ENCODE results near the gene CFAP92.

The CFAP92 gene

DNA sequence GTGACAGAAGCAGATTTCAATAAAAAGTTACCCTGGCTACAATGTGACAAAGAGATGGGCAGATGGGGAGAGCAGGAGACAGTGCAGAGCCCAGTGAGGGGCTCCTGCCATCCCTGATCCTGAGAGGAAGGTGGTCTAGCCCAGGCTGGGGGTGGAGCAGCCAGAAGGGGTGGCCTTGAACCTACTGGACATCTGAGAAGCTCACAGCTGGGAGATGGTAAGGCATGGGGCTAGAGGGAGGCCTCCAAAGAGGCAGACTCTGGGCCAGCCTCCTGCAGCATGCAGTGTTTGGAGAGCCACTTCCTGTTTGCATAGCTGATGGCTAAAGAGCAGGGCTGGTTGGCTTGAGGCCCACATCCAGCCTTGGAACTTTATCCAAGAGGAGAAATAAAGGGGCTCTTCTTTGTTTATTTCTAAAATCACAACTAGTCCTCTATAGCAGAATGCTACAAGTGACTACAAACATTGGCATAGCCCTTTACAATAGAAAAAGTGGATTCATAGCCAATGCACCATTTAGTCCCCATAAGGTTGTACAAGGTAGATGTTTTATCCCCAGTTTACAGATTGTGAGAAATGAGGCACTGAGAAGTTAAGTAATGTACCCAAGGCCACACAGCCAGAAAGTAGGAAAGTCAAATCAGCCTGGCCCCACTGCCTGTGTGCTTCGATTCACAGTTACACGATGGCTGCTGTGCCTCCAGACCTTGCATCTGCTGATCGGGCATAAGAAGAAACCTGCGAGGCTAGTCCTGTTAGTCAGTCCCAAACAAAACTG lies 11.8 kb upstream of the CFAP92 start:
- DNase-seq (ENCODE audit: low read depth, low spot score): no peak

DNA sequence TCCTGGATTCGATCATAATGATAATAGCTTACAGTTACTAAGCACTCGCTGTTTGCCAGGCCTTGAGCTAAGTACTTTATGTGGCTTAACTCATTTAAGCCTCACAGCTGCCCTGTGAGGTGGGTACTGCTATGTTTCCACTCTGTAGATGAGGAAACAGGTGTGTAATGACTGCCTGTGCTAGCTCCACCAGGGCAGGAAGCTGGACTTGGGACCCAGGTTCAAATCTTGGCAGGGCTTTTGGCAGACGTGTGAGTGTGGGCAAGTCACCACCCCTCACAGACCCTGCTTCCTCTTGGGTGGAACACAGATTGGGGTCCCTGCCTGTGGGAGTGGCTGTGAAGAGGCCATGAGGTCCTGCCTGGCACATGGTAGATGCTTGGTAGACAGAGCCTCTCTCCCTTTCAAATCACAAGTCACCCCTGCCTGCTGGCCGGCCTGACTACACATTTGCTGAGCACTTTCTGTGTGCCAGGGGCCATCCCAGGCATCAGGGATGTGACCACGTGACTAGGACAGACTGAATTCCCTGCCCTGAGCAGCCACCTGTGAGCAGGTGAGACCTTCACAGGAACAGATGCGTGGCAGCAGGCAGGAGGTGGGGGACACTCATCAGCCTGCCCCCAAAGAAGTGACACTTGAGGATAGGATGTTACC lies 10.9 kb upstream of the CFAP92 start:
- DNase-seq (ENCODE audit: low read depth, low spot score): no peak

DNA sequence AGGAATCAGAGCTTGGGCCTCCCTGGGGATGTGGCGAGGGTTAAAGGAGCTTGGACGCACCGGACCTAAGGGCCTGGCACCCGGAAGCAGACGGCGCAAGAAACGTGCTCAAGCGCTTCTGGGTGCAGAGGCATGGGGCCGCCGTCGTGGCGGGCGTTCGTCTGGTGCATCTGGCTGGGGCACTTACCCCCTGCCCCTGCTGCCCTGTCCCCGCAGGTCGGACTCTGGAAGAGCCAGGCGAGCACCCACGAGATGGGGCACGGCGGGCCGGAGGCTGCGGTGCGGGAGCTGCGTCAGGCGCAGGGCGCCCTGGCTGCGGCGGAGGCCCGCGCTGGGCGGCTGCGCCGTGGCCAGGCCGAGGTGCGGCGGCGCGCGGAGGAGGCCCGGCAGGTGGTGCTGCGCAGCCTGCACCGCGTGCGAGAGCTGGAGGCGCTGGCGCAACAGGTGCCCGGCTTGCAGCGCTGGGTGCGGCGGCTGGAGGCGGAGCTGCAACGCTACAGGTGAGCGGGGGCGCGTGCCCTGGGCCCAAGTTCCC lies 9.8 kb upstream of the CFAP92 start:
- peak; percentile 23 for DNase-seq (ENCODE audit: low read depth, low spot score)

DNA sequence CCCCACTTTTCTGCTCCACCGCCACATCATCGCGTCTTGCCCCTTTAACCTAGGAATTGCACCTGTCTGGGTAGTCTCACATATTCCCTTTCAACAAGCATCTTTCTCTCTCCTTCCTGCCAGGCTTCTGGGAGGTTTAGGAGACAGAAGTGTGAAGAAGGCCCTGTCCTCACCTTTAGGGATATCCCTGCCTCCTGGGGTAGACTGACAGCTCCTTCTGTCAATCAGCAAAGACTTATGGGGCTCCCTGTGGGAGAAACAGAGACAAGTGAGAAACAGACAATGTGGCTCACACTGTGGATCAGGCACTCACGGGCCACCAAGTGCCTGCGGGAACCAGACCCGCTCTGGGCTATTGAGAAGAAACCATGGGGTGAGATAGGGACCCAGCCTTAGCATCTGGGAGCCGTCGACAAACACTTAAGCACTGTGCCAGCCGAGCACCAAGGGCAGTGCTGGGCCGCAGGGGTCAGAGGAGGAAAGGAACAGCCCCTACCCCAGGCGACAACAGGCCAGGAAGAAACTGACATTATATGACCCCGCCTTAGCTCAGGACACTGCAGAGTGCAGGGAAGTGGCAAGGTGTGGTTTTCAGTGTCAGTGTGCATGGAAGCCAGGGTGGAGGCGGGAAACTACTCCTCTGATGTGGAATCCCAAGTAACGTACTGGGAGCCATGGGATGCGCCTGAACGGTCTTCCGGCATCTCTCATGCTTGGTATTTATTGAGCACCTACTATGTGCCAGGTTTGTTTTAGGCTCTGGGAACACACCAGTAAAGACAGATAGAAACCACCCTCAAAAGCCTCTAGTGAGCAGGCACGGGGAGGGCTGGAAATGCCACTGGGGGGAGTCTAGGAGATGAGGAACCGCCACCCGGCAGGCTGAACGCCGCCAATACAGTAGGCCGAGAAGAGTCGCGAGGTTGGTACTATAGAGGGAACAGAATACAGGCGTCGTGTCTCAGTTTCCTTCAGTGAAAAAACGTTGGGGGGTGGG lies 9.0 kb upstream of the CFAP92 start:
- no peak for DNase-seq (ENCODE audit: low read depth, low spot score)

DNA sequence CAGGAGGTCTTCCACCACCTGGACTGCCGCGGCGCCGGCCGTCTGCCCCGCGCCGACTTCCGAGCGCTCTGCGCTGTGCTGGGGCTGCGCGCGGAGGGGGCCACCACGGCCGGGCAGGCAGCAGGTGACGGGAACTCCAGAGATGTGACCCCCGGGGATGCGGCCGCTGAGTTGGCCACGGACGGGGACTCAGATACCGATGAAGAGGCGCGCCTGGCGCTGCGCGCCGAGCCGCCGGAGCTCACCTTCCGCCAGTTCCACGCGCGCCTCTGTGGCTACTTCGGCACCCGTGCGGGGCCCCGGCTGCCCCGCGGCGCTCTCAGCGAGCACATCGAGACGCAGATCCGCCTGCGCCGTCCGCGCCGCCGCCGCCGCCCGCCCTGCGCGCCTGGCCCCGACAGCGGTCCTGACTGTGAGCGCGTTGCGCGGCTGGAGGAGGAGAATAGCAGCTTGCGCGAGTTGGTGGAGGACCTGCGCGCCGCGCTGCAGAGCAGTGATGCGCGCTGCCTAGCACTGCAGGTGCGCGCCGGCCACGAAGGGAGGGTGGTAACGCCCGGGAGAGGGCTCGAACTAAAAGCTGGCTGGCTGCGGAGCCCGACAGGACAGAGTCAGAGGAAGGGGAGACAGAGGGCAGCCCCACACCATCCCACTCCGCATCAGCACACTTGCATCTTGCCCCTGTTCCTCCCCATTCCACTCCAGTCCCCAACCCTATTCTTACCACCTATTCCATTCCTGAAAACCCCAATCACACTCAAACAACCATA lies 8.1 kb upstream of the CFAP92 start:
- DNase-seq (ENCODE audit: low read depth, low spot score): peak; percentile 43

DNA sequence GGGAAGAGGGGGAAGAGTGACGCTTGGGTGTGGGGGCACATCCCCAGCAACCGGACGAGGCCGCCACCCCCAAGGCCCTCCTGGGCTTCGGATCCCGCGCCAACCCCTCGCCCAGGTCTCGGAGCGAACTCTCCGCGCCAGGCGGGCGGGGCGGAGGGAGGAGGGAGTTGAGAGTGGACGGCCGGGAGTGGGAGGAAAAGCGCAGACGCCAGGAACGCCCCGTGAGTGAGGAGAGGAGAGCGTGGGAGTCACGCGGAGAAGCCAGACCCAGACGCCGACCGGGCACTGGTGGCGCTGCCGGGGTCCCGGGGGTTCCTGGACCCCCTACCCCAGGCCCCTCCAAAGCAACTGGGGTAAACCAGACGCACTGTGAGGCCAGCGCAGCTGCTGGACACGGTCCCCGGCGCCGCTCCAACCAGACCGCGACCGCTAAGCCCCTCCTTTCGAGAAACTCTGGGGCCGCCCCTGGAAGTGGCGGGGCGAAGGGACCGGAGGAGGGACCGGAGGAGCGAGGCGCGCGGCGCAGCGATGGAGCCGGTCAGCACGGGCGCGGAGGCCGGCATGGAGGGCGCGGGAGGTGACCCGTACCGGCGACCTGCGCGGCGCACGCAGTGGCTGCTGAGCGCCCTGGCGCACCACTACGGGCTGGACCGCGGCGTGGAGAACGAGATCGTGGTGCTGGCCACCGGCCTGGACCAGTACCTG lies 7.4 kb upstream of the CFAP92 start, which contains the start of gene EFCC1:
EFCC1 (plus strand) TSS at position 204 of the 705 bp plus-strand sequence; CDS start at position 529, 325 bp downstream.
- peak; percentile 32 for DNase-seq (ENCODE audit: low read depth, low spot score)

DNA sequence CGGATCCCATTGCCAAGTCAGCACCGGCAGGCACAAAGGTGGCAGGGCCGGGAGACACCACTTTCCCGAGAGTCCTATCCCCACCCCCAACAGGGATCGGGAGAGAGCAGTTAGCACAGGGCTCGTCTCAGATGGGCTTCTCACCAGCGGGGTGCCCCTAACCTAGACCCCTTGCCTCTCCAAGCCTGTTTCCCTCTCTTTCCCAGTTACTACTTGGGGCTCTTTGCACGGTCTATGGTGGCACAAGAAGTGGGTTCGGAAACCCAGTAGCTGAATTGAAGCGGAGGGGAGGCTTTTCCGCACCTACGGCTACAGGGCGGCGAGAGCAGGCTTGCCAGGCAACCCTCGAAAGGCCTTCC lies 6.8 kb upstream of the CFAP92 start:
- DNase-seq (ENCODE audit: low read depth, low spot score): no peak

DNA sequence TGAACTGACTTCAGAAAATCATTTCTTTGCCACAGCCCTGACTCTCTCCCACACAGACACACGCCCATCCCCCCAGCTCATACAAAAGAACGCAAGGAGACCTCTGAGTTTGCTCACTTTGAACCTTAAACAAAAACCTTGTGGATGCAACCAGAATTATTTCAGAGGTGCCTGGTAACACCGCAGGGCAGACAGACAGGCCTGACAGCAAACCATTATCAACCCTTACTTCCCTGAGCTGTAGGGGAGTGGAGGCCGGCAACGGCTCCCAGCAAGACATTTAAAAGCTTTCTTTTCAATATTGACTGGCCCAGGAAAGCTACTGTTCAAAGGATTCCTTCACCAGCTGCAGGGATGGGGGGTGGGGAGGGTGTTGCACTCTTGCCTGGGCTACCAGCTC lies 5.2 kb upstream of the CFAP92 start:
- DNase-seq (ENCODE audit: low read depth, low spot score): no peak

DNA sequence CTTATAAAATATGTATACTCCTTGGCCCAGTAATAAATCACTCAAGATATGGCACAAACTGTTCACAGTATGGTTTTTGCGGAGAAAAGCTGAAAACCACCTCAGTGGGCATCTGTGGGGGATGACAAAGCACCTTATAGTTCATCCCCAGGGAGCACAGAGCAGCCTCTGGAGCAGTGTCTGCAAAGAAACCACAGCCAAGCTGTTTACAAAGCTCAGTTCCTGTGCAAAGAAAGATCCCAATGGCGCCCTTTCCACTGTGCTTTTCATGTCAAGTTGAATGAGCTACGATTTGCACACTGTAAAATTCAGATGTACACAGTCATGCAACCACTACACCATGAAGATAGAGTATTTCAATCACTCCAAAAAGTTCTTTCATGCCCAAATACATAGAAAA lies 4.7 kb upstream of the CFAP92 start:
- DNase-seq (ENCODE audit: low read depth, low spot score): no peak

DNA sequence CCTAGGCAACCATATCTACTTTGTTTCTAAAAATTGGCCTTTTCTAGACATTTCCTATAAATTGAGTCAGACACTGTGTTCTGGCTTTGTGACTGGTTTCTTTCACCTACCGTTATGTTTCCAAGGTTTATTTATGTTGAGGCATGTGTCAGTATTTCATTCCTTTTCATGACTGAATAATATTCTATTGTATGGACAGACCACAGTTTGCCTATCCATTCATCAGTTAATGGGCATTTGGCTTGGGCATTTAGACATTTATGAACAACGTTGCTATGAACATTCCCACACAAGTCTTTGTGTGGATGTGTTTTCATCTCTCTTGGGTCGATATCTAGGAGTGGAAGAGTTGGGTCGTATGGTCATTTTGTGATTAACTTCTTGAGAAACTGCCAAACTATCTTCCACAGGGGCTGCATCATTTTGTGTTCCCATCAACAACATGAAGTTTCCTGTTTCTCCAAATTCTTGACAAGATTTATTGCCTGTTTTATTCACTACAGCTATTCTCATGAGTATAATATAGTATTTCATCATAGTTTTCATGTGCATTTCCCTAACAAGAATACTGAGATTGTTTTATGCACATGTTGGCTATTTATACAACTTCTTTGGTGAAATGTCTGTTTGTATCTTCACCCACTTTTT lies 3.7 kb upstream of the CFAP92 start:
- no peak for DNase-seq (ENCODE audit: low read depth, low spot score)

DNA sequence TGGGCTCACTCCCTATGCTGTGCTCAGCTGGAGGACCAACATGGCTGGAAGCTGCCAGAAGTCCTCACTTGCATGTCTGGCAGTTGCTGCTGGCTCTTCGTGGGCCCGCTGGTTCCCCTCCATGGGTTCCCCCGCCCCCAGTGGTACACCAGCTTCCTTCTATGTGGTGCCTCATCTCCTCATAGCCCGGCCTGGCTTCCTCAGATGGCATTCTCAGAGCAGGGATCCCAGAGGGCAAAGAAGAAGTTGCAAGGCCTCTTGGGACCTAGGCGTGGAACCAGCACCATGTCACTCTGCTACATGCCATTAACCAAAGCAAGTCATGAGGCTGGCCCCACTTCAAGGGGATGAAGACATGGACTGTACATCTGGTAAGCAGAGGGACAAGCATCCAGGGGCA lies 2.9 kb upstream of the CFAP92 start:
- DNase-seq (ENCODE audit: low read depth, low spot score): no peak

DNA sequence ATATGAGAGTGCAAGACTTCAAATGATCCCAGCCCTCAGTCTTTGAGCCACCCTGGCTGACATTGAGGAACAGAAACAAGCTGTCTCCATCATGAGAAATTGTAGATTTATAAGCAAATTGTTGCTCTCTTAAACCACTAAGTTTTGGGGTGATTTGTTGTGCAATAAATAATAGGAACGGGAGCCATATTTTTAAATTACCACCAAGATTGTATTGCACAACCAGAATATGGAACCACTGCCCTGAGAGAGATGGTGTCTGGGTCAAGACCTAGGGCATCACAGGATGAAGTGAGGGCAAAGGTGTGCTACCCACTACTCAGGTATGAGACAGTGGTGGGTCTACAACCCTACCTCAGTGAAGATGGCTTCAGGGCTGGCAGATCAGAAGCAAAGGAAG lies 2.3 kb upstream of the CFAP92 start:
- no peak for DNase-seq (ENCODE audit: low read depth, low spot score)

DNA sequence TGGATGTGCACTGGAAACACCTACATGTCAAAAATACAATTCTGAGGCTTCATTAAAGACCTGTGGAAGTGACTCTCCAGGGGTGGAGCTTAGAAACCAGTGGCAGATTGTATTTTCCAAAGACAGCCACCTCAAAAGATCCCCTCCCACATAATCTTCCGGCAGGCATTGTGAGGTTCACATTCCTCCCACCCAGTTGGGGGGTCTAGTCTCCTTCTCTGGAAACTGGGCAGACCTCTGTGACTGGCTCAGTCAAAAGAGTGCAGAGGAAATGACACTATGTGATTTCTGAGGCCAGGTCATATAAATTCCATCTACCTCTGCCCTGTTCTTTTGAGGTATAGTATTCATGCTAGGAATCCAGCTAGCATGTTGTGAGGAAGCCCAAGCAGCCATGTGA lies 1.9 kb upstream of the CFAP92 start:
- no peak for DNase-seq (ENCODE audit: low read depth, low spot score)

DNA sequence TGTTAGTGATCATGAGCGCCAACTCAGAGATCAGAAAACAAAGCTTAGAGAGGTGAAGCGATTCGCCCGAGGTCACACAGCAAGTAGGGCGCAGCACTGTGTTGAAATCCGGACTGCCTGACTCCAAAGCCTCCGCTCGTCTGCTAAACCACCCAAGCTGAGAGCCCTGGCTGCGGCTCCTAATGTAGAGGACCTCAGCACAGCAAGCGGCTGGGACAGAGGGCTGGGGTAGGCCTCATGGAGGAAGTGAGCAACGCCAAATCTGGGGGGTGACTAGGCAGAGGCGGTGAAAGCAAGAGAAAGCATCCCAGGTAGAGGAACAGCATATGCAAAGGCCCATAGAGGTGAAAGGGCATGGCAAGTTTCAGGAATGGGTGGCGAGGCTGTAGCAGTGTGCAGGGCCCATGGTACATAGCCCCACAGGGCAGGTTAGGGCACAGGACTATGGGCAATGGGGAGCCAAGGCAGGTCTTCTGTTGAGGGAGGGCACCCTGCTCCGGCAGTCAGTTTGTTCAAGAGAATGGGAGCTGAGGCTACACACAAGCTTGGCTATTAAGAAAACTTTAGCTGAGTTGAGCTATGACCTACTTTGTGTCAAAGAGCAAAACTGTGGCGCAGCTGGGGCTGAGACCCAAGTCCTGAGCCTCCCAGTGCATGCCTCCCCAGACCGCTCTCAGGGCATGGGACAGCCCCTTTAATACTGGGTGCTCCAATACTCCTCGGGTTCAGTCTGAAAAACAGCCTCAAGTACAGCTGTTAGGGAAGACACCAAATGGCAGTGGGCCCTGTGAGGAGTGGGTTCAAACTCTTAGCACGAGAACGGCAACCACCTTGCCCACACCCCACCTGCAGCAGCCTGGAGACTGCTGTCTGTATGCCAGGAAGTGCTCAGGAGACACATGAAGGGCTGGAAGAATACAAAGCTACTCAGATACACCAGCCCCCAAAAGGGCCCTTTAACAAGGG lies 988 bp upstream of the CFAP92 start:
- no peak for DNase-seq (ENCODE audit: low read depth, low spot score)

DNA sequence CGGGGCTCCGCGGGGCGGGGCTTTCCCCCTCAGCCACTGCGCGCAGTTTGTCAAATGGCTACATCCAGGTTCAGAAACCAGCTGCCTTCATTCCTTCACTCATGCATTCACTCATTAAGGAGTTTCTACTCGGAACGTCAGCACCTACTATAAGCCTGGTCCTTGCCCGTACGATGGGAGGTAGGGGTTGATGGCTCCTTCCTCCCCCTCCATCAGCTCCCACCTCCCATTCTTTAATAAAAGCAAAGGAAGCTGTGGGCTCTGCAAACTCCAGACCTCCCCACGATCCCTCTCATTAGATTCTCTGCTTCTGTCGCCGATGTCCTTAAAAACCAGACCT lies 267 bp upstream of the CFAP92 start:
- DNase-seq (ENCODE audit: low read depth, low spot score): no peak

DNA sequence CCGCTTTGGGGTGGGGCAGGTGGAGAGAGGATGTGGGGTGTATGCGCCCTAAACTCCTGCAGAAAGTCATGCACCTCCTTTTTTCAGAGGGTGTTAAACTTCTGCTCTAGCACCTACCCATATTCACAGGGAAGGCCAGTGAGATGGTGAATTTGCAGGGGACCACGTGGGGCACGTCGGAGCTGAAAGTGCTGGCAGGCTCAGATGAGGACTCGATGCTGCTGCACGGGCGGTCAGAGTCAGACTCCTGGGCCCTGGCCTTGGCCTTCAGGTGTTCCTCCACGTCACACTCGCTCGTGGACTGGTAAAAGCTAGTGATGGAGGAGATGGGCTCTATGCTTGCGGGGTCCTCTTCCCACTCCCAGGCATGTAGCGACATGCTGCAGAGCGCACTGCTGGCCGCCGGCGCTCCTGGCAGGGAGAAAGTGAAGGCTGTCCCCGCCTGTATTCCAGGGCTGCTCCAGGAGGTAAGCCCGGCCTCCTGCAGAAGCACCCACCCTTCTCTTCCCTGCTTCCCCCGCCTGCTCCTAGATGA lies 883 bp downstream of the CFAP92 start:
- no peak for DNase-seq (ENCODE audit: low read depth, low spot score)

DNA sequence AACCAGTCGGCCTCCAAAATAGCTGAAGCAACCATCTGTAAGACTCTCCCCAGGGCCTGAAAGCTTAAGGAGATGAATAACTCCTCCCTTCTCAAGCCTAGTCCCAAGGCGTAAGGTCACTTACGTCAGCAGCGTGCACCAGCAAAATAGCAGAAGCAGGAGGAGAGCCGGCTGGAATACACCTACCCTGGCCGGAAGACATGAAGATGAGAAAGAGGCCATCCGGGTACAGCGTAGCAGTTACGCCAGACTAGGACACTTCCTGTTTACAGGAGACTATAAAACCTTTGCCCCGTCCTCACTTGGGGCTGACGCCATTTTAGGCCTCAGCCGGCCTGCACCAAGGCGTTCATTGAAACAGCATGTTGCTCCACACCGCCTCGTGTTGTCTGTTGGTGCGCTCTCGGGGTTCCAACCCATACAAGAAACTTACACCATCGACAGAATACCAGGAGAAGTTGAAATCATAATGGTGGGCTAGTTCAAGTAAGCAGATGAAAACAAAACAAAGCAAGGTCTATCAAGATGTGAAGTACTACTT lies 2.5 kb downstream of the CFAP92 start:
- no peak for DNase-seq (ENCODE audit: low read depth, low spot score)

DNA sequence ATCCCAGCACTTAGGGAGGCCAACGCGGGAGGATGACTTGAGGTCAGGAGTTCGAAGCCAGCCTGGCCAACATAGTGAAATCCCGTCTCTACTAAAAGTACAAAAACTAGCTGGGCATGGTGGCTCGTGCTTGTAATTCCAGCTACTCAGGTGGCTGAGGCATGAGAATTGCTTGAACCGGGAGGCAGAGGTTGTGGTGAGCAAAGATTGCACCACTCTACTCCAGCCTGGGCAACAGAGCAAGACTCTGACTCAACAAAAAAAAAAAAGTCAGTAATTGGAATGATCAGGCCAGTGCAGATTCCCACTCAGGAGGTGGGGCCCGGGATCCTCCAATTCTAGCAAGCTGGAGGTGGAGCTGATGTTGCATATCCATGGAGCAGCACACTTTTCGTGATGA lies 5.6 kb downstream of the CFAP92 start:
- no peak for DNase-seq (ENCODE audit: low read depth, low spot score)
